Progenitor cell of endocrine pancreas (in vitro differentiated cells): ENCODE results near the gene NOL4L. TPM values are rescaled to one million over a fixed set of nuclear protein-coding genes. Genes with fewer than 3 reads are reported as not detected.

Experiments
- DNase-seq: peaks from one replicate; pipeline ENCODE4 v3.0.0; 2021; ENCODE audit warnings: low spot score; ENCODE audit not compliant: unreplicated experiment
- H3K27ac Mint-ChIP-seq: 2 replicates; pipeline ENCODE4 v1.8.0; 2021; ENCODE audit warnings: mild to moderate bottlenecking, moderate library complexity, mixed read lengths
- H3K27me3 Mint-ChIP-seq: 2 replicates; pipeline ENCODE4 v1.8.0; 2021; ENCODE audit warnings: mixed read lengths
- H3K36me3 Mint-ChIP-seq: 2 replicates; pipeline ENCODE4 v1.8.0; 2022; ENCODE audit warnings: mixed read lengths; ENCODE audit not compliant: insufficient read depth
- H3K4me1 Mint-ChIP-seq: 2 replicates; pipeline ENCODE4 v1.8.0; 2021; ENCODE audit warnings: low read depth, mixed read lengths
- H3K4me3 Mint-ChIP-seq: 2 replicates; pipeline ENCODE4 v1.8.0; 2021; ENCODE audit warnings: low read depth, mild to moderate bottlenecking, moderate library complexity, mixed read lengths
- H3K9me3 Mint-ChIP-seq: 2 replicates; pipeline ENCODE4 v1.8.0; 2021; ENCODE audit warnings: low read depth, mixed read lengths
- CTCF ChIP-seq: fragments of 200-600 bp; sonication (generic); IDR thresholded peaks from one replicate; pipeline ENCODE4 v1.5.0; 2021; ENCODE audit warnings: antibody characterized with exemption, mild to moderate bottlenecking; ENCODE audit not compliant: unreplicated experiment
- total RNA-seq: library from RNA; stranded (reverse); gene quantifications from 2 replicates; pipeline ENCODE4 v1.2.1, GENCODE V29; 2021

NOL4L gene
- total RNA-seq, 1 donor from 2014 or later, result 90.4 TPM

GRCh38 chr20:32623667-32624157 lies 38.6 kb upstream of the NOL4L start:
- H3K9me3 Mint-ChIP-seq, result no peaks in the 10 kb centered on the region
- H3K27me3 Mint-ChIP-seq, result peaks cover 25% of the 10 kb centered on the region
- H3K4me1 Mint-ChIP-seq, result peaks cover 8% of the 10 kb centered on the region
- peak overlapping the region; percentile 54 for H3K27ac Mint-ChIP-seq
- H3K4me3 Mint-ChIP-seq, result no peak overlapping the region
- peak; percentile 35 for DNase-seq
- TF ChIP-seq CTCF, result peak; percentile 49
- no peaks in the 10 kb centered on the region for H3K36me3 Mint-ChIP-seq

GRCh38 chr20:32622585-32623468 lies 37.7 kb upstream of the NOL4L start:
- Mint-ChIP-seq H3K9me3 (no peaks in the 10 kb centered on the region), H3K36me3 (no peaks in the 10 kb centered on the region), H3K4me1 (peaks cover 8% of the 10 kb centered on the region), H3K4me3 (no peak overlapping the region), H3K27ac (no peak overlapping the region), H3K27me3 (peaks cover 25% of the 10 kb centered on the region)
- no peak for TF ChIP-seq CTCF
- no peak for DNase-seq

GRCh38 chr20:32621891-32622584 lies 36.9 kb upstream of the NOL4L start:
- peaks cover 3% of the 10 kb centered on the region for H3K4me1 Mint-ChIP-seq
- no peak for TF ChIP-seq CTCF
- H3K27ac Mint-ChIP-seq, result peak overlapping the region; percentile 53
- no peaks in the 10 kb centered on the region for H3K36me3 Mint-ChIP-seq
- no peak overlapping the region for H3K4me3 Mint-ChIP-seq
- H3K27me3 Mint-ChIP-seq, result peaks cover 25% of the 10 kb centered on the region
- DNase-seq, result no peak
- H3K9me3 Mint-ChIP-seq, result no peaks in the 10 kb centered on the region

- Mint-ChIP-seq H3K4me3 (no peak overlapping the region), H3K27ac (peak overlapping the region; percentile 53), H3K9me3 (no peaks in the 10 kb centered on the region), H3K4me1 (peaks cover 3% of the 10 kb centered on the region), H3K27me3 (peaks cover 25% of the 10 kb centered on the region), H3K36me3 (no peaks in the 10 kb centered on the region)
- TF ChIP-seq CTCF, result no peak
- no peak for DNase-seq
Measured at GRCh38 chr20:32621071-32621890, 36.1 kb upstream of the NOL4L start.

GRCh38 chr20:32619586-32619985 lies 34.5 kb upstream of the NOL4L start:
- no peak overlapping the region for H3K27ac Mint-ChIP-seq
- DNase-seq, result no peak
- no peaks in the 10 kb centered on the region for H3K36me3 Mint-ChIP-seq
- no peak for TF ChIP-seq CTCF
- peaks cover 3% of the 10 kb centered on the region for H3K4me1 Mint-ChIP-seq
- no peaks in the 10 kb centered on the region for H3K9me3 Mint-ChIP-seq
- no peak overlapping the region for H3K4me3 Mint-ChIP-seq
- peaks cover 26% of the 10 kb centered on the region for H3K27me3 Mint-ChIP-seq
